Parathyroid adenoma (tissue), 2 donors: ENCODE measurements around the gene SIAE.

Experiments
- H2AFZ ChIP-seq: fragments of 300-600 bp; sonication (generic); one replicate; pipeline ENCODE4 v1.7.0; 2017; ENCODE audit warnings: antibody characterized with exemption, mild to moderate bottlenecking
- H3K27ac ChIP-seq: fragments of 300-600 bp; sonication (generic); one replicate; pipeline ENCODE4 v1.7.0; 2017
- H3K27me3 ChIP-seq: fragments of 300-600 bp; sonication (generic); one replicate; pipeline ENCODE4 v1.7.0; 2017; ENCODE audit warnings: low read length; ENCODE audit not compliant: control insufficient read depth, insufficient read depth
- H3K36me3 ChIP-seq: fragments of 300-600 bp; sonication (generic); one replicate; pipeline ENCODE4 v1.7.0; 2017; ENCODE audit warnings: low read length; ENCODE audit not compliant: control insufficient read depth, insufficient read depth
- H3K4me1 ChIP-seq: fragments of 300-600 bp; sonication (generic); one replicate; pipeline ENCODE4 v1.7.0; 2017; ENCODE audit warnings: control low read depth
- H3K4me2 ChIP-seq: fragments of 300-600 bp; sonication (generic); one replicate; pipeline ENCODE4 v1.7.0; 2017; ENCODE audit warnings: low read length
- H3K4me3 ChIP-seq: fragments of 300-600 bp; sonication (generic); one replicate; pipeline ENCODE4 v1.7.0; 2017; ENCODE audit warnings: low read depth, low read length
- H3K79me2 ChIP-seq: fragments of 300-600 bp; sonication (generic); one replicate; pipeline ENCODE4 v1.7.0; 2017; ENCODE audit warnings: control low read depth
- H3K9ac ChIP-seq: fragments of 300-600 bp; sonication (generic); one replicate; pipeline ENCODE4 v1.7.0; 2017; ENCODE audit warnings: mild to moderate bottlenecking
- H3K9me3 ChIP-seq: fragments of 300-600 bp; sonication (generic); one replicate; pipeline ENCODE4 v1.7.0; 2017; ENCODE audit warnings: low read length; ENCODE audit not compliant: control insufficient read depth
- TF ChIP-seq, protein P1 (sequence below): fragments of 300-600 bp; sonication (generic); IDR thresholded peaks from one replicate; pipeline ENCODE4 v1.7.0; 2017; ENCODE audit warnings: antibody characterized with exemption, mild to moderate bottlenecking
- donor health status: primary hyperparathyroidism.

The SIAE gene

GRCh38 chr11:124635932-124636331, 37.6 kb downstream of the SIAE start:
- no peaks in the 10 kb centered on the region for H3K79me2 ChIP-seq
- no peaks in the 10 kb centered on the region for H3K36me3 ChIP-seq
- no peak overlapping the region for H3K9ac ChIP-seq
- no peaks in the 10 kb centered on the region for H3K9me3 ChIP-seq
- H3K4me3 ChIP-seq: no peak overlapping the region
- H3K4me2 ChIP-seq: no peak overlapping the region
- TF ChIP-seq, protein P1, sequence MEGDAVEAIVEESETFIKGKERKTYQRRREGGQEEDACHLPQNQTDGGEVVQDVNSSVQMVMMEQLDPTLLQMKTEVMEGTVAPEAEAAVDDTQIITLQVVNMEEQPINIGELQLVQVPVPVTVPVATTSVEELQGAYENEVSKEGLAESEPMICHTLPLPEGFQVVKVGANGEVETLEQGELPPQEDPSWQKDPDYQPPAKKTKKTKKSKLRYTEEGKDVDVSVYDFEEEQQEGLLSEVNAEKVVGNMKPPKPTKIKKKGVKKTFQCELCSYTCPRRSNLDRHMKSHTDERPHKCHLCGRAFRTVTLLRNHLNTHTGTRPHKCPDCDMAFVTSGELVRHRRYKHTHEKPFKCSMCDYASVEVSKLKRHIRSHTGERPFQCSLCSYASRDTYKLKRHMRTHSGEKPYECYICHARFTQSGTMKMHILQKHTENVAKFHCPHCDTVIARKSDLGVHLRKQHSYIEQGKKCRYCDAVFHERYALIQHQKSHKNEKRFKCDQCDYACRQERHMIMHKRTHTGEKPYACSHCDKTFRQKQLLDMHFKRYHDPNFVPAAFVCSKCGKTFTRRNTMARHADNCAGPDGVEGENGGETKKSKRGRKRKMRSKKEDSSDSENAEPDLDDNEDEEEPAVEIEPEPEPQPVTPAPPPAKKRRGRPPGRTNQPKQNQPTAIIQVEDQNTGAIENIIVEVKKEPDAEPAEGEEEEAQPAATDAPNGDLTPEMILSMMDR: no peak
- no peaks in the 10 kb centered on the region for H3K4me1 ChIP-seq
- no peak overlapping the region for H3K27ac ChIP-seq
- H3K27me3 ChIP-seq: no peaks in the 10 kb centered on the region
- H2AFZ ChIP-seq: no peak overlapping the region

- no peak overlapping the region for H3K9ac ChIP-seq
- H3K4me1 ChIP-seq: no peaks in the 10 kb centered on the region
- H3K27ac ChIP-seq: no peak overlapping the region
- no peaks in the 10 kb centered on the region for H3K36me3 ChIP-seq
- TF ChIP-seq, protein P1: no peak
- H2AFZ ChIP-seq: no peak overlapping the region
- no peaks in the 10 kb centered on the region for H3K79me2 ChIP-seq
- no peak overlapping the region for H3K4me2 ChIP-seq
- no peak overlapping the region for H3K4me3 ChIP-seq
- H3K27me3 ChIP-seq: no peaks in the 10 kb centered on the region
- no peaks in the 10 kb centered on the region for H3K9me3 ChIP-seq
Measured at GRCh38 chr11:124633355-124633754, 40.2 kb downstream of the SIAE start.

DNA sequence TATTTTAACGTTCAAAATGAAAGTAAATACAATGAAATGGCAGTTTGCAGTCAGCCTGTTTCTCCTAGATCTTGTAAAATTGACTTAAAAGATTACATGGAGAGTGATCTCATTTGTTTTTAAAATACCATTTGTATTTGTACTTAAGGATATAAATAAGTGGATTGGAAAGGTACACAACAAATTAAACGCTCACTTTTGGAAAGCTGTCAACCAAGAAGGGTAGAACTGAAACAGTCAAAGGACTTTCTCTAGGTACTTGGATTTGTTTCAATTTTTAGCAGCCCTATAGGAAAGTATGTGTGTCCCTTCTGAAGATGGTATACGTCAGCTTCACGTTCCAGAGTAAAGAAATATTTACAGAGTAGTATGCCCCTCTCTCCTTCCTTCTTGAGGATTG, 43.6 kb downstream of the SIAE start:
- Histone ChIP-seq H2AFZ (no peak overlapping the region), H3K9ac (no peak overlapping the region), H3K9me3 (no peaks in the 10 kb centered on the region), H3K36me3 (no peaks in the 10 kb centered on the region), H3K27ac (no peak overlapping the region), H3K4me3 (no peak overlapping the region), H3K4me2 (no peak overlapping the region), H3K79me2 (peaks cover 6% of the 10 kb centered on the region), H3K4me1 (no peaks in the 10 kb centered on the region), H3K27me3 (no peaks in the 10 kb centered on the region)
- TF ChIP-seq, protein P1: no peak

GRCh38 chr11:124627546-124627945, 46.0 kb downstream of the SIAE start:
- H3K4me2 ChIP-seq: no peak overlapping the region
- no peak overlapping the region for H3K9ac ChIP-seq
- no peaks in the 10 kb centered on the region for H3K36me3 ChIP-seq
- H3K4me1 ChIP-seq: peaks cover 5% of the 10 kb centered on the region
- H3K27me3 ChIP-seq: no peaks in the 10 kb centered on the region
- no peak overlapping the region for H3K4me3 ChIP-seq
- TF ChIP-seq, protein P1: no peak
- no peaks in the 10 kb centered on the region for H3K9me3 ChIP-seq
- H2AFZ ChIP-seq: no peak overlapping the region
- peaks cover 7% of the 10 kb centered on the region for H3K79me2 ChIP-seq
- H3K27ac ChIP-seq: no peak overlapping the region

GRCh38 chr11:124625504-124626168, 47.9 kb downstream of the SIAE start:
- TF ChIP-seq, protein P1: no peak
- Histone ChIP-seq H3K79me2 (peaks cover 7% of the 10 kb centered on the region), H2AFZ (no peak overlapping the region), H3K4me1 (peaks cover 8% of the 10 kb centered on the region), H3K4me2 (no peak overlapping the region), H3K9me3 (no peaks in the 10 kb centered on the region), H3K27ac (no peak overlapping the region), H3K36me3 (no peaks in the 10 kb centered on the region), H3K27me3 (no peaks in the 10 kb centered on the region), H3K4me3 (no peak overlapping the region), H3K9ac (no peak overlapping the region)
